Osteoblast (primary cell): ENCODE results near the gene PCP4. TPM values are rescaled to one million over a fixed set of nuclear protein-coding genes. Genes with fewer than 3 reads are reported as not detected.

ENCODE experiments used
- DNase-seq: peaks from one replicate; pipeline ENCODE4 v3.0.0; 2011; ENCODE audit warnings: low spot score, mixed read lengths; ENCODE audit not compliant: insufficient read length; ENCODE audit errors: missing footprints
- H2AFZ ChIP-seq: 2 replicates; pipeline ENCODE4 v1.6.0; 2011; ENCODE audit warnings: mild to moderate bottlenecking, low read length
- H3K27ac ChIP-seq: 2 replicates; pipeline ENCODE4 v1.5.1; 2011; ENCODE audit warnings: mild to moderate bottlenecking, low read depth, low read length, moderate library complexity
- H3K27me3 ChIP-seq: 2 replicates; pipeline ENCODE4 v1.6.0; 2012; ENCODE audit warnings: mild to moderate bottlenecking, control low read depth, inconsistent platforms, low read length, moderate library complexity; ENCODE audit not compliant: insufficient read depth
- H3K36me3 ChIP-seq: 2 replicates; pipeline ENCODE4 v1.5.1; 2011; ENCODE audit warnings: mild to moderate bottlenecking, low read length, control low read depth, moderate library complexity; ENCODE audit not compliant: insufficient read depth
- H3K4me1 ChIP-seq: 2 replicates; pipeline ENCODE4 v1.5.1; 2011; ENCODE audit warnings: mild to moderate bottlenecking, low read length, control low read depth, moderate library complexity; ENCODE audit not compliant: insufficient read depth
- H3K4me2 ChIP-seq: 2 replicates; pipeline ENCODE4 v1.6.0; 2011; ENCODE audit warnings: mild to moderate bottlenecking, low read length; ENCODE audit not compliant: insufficient read depth
- H3K4me3 ChIP-seq: fragments of 200-600 bp; sonication (generic); 3 replicates; pipeline ENCODE4 v1.5.1; 2012; ENCODE audit warnings: mild to moderate bottlenecking, low read length, inconsistent platforms; ENCODE audit not compliant: insufficient read depth
- H3K79me2 ChIP-seq: 2 replicates; pipeline ENCODE4 v1.6.0; 2012; ENCODE audit warnings: mild to moderate bottlenecking, low read length, control low read depth, inconsistent platforms; ENCODE audit not compliant: insufficient read depth
- H3K9me3 ChIP-seq: 2 replicates; pipeline ENCODE4 v1.5.1; 2011; ENCODE audit warnings: low read depth, low read length, control low read depth
- H4K20me1 ChIP-seq: 2 replicates; pipeline ENCODE4 v1.6.0; 2012; ENCODE audit warnings: mild to moderate bottlenecking, low read length, control low read depth; ENCODE audit not compliant: insufficient read depth
- CTCF ChIP-seq: IDR thresholded peaks from 2 replicates; pipeline ENCODE4 v1.5.1; 2011; ENCODE audit warnings: mild to moderate bottlenecking, low read depth, low read length, moderate library complexity; ENCODE audit errors: extremely low read depth
- total RNA-seq: library from RNA; depleted of rRNA; stranded (reverse); fragments of >200 nt; gene quantifications from 2 replicates; pipeline ENCODE4 v1.2.3, GENCODE V29; 2012

PCP4 gene
- total RNA-seq, 1 donor = not detected

GRCh38 chr21:39935716-39936115 is 68.5 kb downstream of the PCP4 start:
- Histone ChIP-seq H3K4me3 (no peak overlapping the region), H3K36me3 (no peaks in the 10 kb centered on the region), H3K27me3 (no peaks in the 10 kb centered on the region), H3K4me2 (no peak overlapping the region), H3K27ac (no peak overlapping the region), H3K9me3 (peaks cover 6% of the 10 kb centered on the region), H3K4me1 (no peaks in the 10 kb centered on the region), H3K79me2 (no peaks in the 10 kb centered on the region), H2AFZ (no peak overlapping the region), H4K20me1 (no peaks in the 10 kb centered on the region)
- TF ChIP-seq CTCF = no peak
- no peak for DNase-seq

DNA sequence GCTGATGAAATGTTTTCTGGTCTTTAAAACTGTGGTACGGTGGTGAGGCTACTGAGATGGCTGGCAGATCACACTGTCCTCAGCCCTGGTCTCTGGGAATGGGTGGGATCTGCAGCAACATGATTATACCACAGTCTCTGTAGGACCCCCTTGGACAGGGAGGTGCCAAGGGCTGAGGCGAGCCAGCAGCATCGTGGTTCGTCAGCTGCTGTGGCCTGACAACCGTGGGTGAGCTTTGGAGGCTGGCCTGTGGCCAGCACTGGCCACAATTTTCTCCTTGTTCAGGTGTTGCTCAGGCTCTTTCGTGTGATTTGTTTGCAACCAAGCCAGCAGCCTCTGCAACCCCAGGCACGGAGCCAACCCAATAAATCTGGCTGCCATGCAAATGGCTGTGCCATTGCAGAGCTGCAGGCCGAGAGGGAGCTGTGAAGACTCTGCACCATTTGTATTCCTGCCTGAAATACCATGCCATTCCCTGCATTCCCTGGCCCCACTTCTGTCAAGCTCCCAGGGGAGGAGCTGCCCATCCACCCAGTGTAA is 70.9 kb downstream of the PCP4 start:
- no peaks in the 10 kb centered on the region for H4K20me1 ChIP-seq
- peaks cover 12% of the 10 kb centered on the region for H3K9me3 ChIP-seq
- no peaks in the 10 kb centered on the region for H3K4me1 ChIP-seq
- no peak overlapping the region for H3K4me3 ChIP-seq
- no peaks in the 10 kb centered on the region for H3K27me3 ChIP-seq
- DNase-seq = no peak
- H3K79me2 ChIP-seq = no peaks in the 10 kb centered on the region
- no peak overlapping the region for H2AFZ ChIP-seq
- no peaks in the 10 kb centered on the region for H3K36me3 ChIP-seq
- no peak for TF ChIP-seq CTCF
- H3K4me2 ChIP-seq = no peak overlapping the region
- H3K27ac ChIP-seq = no peak overlapping the region

DNA sequence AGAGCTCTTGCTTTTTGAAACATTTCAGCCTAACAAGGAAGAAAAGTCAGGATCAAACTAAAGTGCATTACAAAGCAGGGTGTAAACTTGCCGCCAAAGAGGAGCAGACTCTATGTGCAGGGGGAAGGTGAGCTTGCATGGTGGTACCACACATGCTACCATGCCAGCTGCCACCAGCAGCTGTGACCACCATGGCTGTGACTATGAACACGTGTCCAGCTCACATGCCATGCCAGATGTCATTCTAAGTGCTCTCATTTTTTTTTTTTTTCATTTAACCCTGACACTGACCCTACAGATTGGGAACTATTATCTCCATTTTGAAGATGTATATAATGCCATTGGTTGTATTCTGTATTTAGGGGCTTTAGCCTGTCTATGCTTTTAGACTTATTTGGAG is 79.0 kb downstream of the PCP4 start:
- no peak for DNase-seq
- no peak overlapping the region for H3K27ac ChIP-seq
- H3K9me3 ChIP-seq = peaks cover 5% of the 10 kb centered on the region
- TF ChIP-seq CTCF = no peak
- no peaks in the 10 kb centered on the region for H3K4me1 ChIP-seq
- H3K27me3 ChIP-seq = no peaks in the 10 kb centered on the region
- H3K79me2 ChIP-seq = no peaks in the 10 kb centered on the region
- no peak overlapping the region for H3K4me3 ChIP-seq
- no peaks in the 10 kb centered on the region for H3K36me3 ChIP-seq
- no peak overlapping the region for H3K4me2 ChIP-seq
- H2AFZ ChIP-seq = no peak overlapping the region
- no peaks in the 10 kb centered on the region for H4K20me1 ChIP-seq

- Histone ChIP-seq H3K27me3 (no peaks in the 10 kb centered on the region), H2AFZ (no peak overlapping the region), H3K27ac (no peak overlapping the region), H3K4me2 (no peak overlapping the region), H3K36me3 (no peaks in the 10 kb centered on the region), H3K4me1 (no peaks in the 10 kb centered on the region), H3K79me2 (no peaks in the 10 kb centered on the region), H3K4me3 (no peak overlapping the region), H4K20me1 (no peaks in the 10 kb centered on the region), H3K9me3 (peaks cover 5% of the 10 kb centered on the region)
- DNase-seq = no peak
- no peak for TF ChIP-seq CTCF
Measured at GRCh38 chr21:39947031-39947430, 79.8 kb downstream of the PCP4 start.
